ENCODE measurements around the gene TGFBR1.

- TF ChIP-seq CTCF (IDR thresholded peaks at IDR 0.05) (no peak), POLR2A (IDR thresholded peaks at IDR 0.05) (no peak), POLR2AphosphoS5 (IDR thresholded peaks at IDR 0.05) (no peak), EP300 (IDR thresholded peaks at IDR 0.05) (no peak)
Observed at GRCh38 chr9:99090336-99091130, 14.4 kb upstream of the TGFBR1 start.

All from gastroesophageal sphincter (tissue), 3 donors.